Gastroesophageal sphincter (tissue), 4 donors: ENCODE results near the gene SLC25A21. TPM values are rescaled to one million over a fixed set of nuclear protein-coding genes. Genes with fewer than 3 reads are reported as not detected.
A peak's percentile ranks its signal among the peaks of the same experiment; 100 is the strongest.

Source experiments
- ATAC-seq: fragments of 150-250 bp; one replicate; pipeline ENCODE4 v1.9.1; 2016; ENCODE audit warnings: mild to moderate bottlenecking, moderate library complexity
- H3K27ac ChIP-seq, 4 donors: fragments of 200-600 bp; sonication (generic) in 3 of 4; 1 replicate in 3 of 4; 2 replicates in 1 of 4; pipeline ENCODE4 v1.5.1; 2016 to 2019
- H3K27me3 ChIP-seq: fragments of 200-600 bp; sonication (generic); one replicate; pipeline ENCODE4 v1.5.1; 2019
- H3K36me3 ChIP-seq, 2 donors: fragments of 200-600 bp; sonication (generic); one replicate each; pipeline ENCODE4 v1.5.1; 2019; ENCODE audit warnings: control low read depth in 1 of 2
- H3K4me1 ChIP-seq, 3 donors: fragments of 200-600 bp; sonication (generic); 1 replicate in 2 of 3; 2 replicates in 1 of 3; pipeline ENCODE4 v1.5.1; 2016 to 2019; ENCODE audit warnings: control low read depth in 2 of 3
- H3K4me3 ChIP-seq, 2 donors: fragments of 200-600 bp; sonication (generic); one replicate each; pipeline ENCODE4 v1.5.1; 2019; ENCODE audit warnings: mild to moderate bottlenecking in 1 of 2, moderate library complexity in 1 of 2
- H3K9me3 ChIP-seq, 3 donors: fragments of 200-600 bp; sonication (generic); one replicate each; pipeline ENCODE4 v1.5.1; 2017 to 2019; ENCODE audit warnings: control low read depth in 2 of 3
- EP300 ChIP-seq: sonication (generic); formaldehyde crosslinking; IDR thresholded peaks from one replicate; pipeline ENCODE4 v1.6.1; 2017; ENCODE audit warnings: antibody characterized with exemption, mild to moderate bottlenecking
- POLR2A ChIP-seq, 2 donors: fragments of 450-650 bp; IDR thresholded peaks; one replicate each; pipeline ENCODE4 v1.6.1; 2017; ENCODE audit warnings: antibody characterized with exemption in 2 of 2, mild to moderate bottlenecking in 2 of 2, moderate library complexity in 1 of 2
- POLR2AphosphoS5 ChIP-seq: sonication (generic); formaldehyde crosslinking; IDR thresholded peaks from one replicate; pipeline ENCODE4 v1.6.1; 2017; ENCODE audit warnings: antibody characterized with exemption
- WGBS, 2 donors: methylation state at CpG; one replicate each; pipeline ENCODE4 v1.1.5; 2018; ENCODE audit warnings: low coverage in 1 of 2; 5-methylcytosine and 5-hydroxymethylcytosine counted together
- total RNA-seq, 4 donors: library from RNA; depleted of rRNA; stranded (reverse); fragments of >200 nt; gene quantifications; one replicate each; pipeline ENCODE4 v1.1.0, GENCODE V29; 2016
- TF ChIP-seq, protein P1 (sequence below), 4 experiments: fragments of 200-600 bp in 2 of 4; fragments of 450-650 bp in 2 of 4; sonication (generic) in 1 of 4; IDR thresholded peaks; one replicate each; pipeline ENCODE4 v1.5.1; 2017 to 2019; ENCODE audit warnings: antibody characterized with exemption in 4 of 4, mild to moderate bottlenecking in 2 of 4, moderate library complexity in 2 of 4

Gene SLC25A21
- total RNA-seq, 4 donors from 2014 or later: 0.40 to 1.5 (median 1.3) TPM

DNA sequence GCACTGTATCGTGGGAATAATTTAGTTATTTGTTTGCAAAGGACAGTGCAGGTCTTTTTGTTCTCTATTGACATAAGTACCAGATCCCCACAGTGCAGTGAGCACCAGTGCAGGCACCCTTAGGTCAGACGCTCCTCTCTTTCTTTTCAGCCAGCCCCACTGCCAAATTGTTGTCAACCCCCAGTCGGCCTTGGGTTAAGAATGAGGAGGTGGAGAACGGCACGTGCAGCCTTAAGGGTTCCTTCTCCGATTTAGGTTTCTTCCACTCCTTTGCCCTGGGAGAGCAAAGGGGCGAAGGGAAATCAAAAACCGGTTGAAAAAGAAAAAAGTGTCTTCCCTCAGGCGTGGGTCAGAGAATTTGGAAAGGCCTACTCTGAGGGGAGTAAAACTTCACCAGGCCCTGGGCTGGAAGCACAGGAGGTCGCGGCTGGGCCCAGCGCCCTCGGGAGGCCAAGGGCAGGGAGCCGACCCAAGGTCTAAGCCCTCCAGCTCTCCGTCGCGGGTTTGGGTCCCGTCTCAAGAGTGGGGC is 506.5 kb downstream of the SLC25A21 start:
- no peak overlapping the region for H3K27ac ChIP-seq
- no peak for ATAC-seq
- TF ChIP-seq, protein P1, sequence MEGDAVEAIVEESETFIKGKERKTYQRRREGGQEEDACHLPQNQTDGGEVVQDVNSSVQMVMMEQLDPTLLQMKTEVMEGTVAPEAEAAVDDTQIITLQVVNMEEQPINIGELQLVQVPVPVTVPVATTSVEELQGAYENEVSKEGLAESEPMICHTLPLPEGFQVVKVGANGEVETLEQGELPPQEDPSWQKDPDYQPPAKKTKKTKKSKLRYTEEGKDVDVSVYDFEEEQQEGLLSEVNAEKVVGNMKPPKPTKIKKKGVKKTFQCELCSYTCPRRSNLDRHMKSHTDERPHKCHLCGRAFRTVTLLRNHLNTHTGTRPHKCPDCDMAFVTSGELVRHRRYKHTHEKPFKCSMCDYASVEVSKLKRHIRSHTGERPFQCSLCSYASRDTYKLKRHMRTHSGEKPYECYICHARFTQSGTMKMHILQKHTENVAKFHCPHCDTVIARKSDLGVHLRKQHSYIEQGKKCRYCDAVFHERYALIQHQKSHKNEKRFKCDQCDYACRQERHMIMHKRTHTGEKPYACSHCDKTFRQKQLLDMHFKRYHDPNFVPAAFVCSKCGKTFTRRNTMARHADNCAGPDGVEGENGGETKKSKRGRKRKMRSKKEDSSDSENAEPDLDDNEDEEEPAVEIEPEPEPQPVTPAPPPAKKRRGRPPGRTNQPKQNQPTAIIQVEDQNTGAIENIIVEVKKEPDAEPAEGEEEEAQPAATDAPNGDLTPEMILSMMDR (IDR thresholded peaks at IDR 0.05): no peak
- TF ChIP-seq POLR2AphosphoS5: no peak
- TF ChIP-seq EP300: no peak
- no peak for TF ChIP-seq POLR2A (IDR thresholded peaks at IDR 0.05)
- no peak overlapping the region for H3K4me3 ChIP-seq
- peaks cover 100% of the 10 kb centered on the region for H3K27me3 ChIP-seq
- H3K4me1 ChIP-seq: peaks cover 0 to 53% (median 20%) of the 10 kb centered on the region in 3 donors
- 71% methylated on average over 2 of the region's 18 CpGs; no CpG with 5 or more reads in 1 of the 2 donors for WGBS, 2 donors
- H3K36me3 ChIP-seq: no peaks in the 10 kb centered on the region
- H3K9me3 ChIP-seq: no peaks in the 10 kb centered on the region

DNA sequence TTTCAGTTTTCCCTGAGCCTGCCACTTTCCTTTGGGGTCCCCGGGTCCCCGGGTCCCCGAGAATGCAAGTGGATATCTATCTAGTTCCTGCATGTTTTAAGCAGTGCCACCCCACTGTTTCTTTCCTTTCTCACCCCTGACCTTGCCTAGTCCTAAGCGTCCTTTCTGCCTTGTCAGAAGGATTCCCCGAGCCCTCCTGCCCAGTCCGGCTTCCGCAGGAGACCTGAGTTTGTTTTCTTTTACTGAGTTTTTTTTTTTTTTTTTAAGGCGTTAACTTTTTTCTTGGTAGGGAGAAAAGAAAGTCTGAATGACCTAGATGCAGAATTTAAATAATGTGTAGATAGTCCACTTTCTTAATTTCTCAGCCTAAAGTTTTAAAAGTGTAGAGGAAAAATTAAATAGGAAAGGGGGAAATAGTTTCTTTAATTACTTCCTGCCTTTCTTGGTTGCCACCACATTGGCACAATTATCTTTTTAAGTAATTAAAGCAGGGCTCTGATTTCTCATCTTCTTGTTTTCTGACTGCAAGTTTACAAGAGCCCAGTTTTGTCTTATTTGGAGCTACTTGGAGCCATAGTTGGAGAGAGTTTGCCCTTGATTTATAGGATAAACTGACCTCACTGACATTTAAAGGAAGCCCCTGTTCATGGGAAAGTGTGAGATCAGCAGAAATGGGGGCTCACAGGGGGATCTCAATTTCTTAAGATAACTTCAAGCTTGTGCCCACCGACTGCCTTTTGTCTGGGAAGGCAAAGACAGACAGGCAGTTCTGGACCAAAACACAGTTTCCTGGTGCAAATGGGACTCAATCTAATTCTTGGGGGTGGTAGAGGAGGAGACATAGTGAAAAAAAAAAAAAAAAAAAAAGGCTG is 507.8 kb downstream of the SLC25A21 start:
- no peaks in the 10 kb centered on the region for H3K9me3 ChIP-seq
- peaks cover 100% of the 10 kb centered on the region for H3K27me3 ChIP-seq
- peaks cover 0 to 53% (median 20%) of the 10 kb centered on the region in 3 donors for H3K4me1 ChIP-seq
- peak overlapping the region in 1 of 2 donors; percentile 48 for H3K4me3 ChIP-seq
- H3K27ac ChIP-seq: no peak overlapping the region
- no peaks in the 10 kb centered on the region for H3K36me3 ChIP-seq
- no peak for ATAC-seq
- WGBS, 2 donors: 13 to 18% methylated on average over 8 of the region's 9 CpGs
- TF ChIP-seq POLR2A (IDR thresholded peaks at IDR 0.05): no peak

DNA sequence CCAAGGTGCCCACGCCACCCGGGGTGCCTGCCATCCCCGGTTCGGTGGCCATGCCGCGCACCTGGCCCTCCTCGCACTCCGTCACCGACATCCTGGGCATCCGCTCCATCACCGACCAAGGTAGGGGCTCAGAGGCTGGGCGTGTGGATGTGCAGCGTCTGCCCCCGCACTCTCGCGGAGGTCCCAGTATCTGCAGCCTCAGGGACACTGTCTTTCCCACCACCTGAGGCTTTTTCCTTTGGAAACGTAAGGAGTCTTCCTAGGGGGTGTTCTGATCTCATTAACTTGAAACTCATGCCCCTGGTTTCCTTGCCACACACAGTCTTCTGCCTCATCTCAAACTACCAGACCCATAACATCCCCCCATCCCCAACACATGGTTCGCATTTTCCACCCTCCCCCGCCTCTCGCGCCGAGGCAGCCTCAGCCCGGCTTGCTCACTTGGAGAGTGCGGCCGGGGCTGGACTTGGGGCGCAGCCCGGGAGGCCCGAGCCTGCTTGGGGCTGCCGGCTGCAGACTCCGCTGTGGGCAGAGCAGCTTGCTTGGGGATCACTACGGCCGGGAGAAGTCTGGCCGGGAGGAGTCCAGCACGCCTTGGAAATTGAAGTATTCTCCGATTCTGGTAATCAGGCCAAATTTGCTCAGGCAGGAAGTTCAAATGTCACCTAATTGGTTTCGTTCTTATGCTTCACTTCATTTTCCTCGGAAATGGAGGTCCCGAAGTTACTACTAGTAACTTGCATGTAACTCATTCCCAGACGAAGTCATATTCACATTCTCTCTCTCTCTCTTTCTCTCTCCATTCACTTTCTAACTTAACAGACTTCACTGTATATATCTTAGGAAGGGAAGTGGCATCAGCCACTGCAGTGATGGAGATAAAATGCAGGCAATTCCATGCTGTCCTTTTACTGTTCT is 508.7 kb downstream of the SLC25A21 start:
- Histone ChIP-seq H3K27ac (no peak overlapping the region), H3K4me1 (peaks cover 0 to 62% (median 23%) of the 10 kb centered on the region in 3 donors), H3K9me3 (no peaks in the 10 kb centered on the region), H3K27me3 (peaks cover 100% of the 10 kb centered on the region), H3K4me3 (peak overlapping the region in 1 of 2 donors; percentile 48), H3K36me3 (no peaks in the 10 kb centered on the region)
- ATAC-seq: no peak
- TF ChIP-seq, protein P1 (IDR thresholded peaks at IDR 0.05): no peak
- TF ChIP-seq EP300: no peak
- TF ChIP-seq POLR2A (IDR thresholded peaks at IDR 0.05): no peak
- TF ChIP-seq POLR2AphosphoS5: no peak
- WGBS, 2 donors: 2 to 5% methylated on average over 8 to 10 of the region's 39 CpGs

DNA sequence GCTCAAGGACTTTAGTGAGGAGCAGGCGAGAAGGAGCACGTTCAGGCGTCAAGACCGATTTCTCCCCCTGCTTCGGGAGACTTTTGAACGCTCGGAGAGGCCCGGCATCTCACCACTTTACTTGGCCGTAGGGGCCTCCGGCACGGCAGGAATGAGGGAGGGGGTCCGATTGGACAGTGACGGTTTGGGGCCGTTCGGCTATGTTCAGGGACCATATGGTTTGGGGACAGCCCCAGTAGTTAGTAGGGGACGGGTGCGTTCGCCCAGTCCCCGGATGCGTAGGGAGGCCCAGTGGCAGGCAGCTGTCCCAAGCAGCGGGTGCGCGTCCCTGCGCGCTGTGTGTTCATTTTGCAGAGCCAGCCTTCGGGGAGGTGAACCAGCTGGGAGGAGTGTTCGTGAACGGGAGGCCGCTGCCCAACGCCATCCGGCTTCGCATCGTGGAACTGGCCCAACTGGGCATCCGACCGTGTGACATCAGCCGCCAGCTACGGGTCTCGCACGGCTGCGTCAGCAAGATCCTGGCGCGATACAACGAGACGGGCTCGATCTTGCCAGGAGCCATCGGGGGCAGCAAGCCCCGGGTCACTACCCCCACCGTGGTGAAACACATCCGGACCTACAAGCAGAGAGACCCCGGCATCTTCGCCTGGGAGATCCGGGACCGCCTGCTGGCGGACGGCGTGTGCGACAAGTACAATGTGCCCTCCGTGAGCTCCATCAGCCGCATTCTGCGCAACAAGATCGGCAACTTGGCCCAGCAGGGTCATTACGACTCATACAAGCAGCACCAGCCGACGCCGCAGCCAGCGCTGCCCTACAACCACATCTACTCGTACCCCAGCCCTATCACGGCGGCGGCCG is 509.6 kb downstream of the SLC25A21 start:
- TF ChIP-seq POLR2A (IDR thresholded peaks at IDR 0.05) (no peak), POLR2AphosphoS5 (no peak), EP300 (no peak)
- TF ChIP-seq, protein P1 (IDR thresholded peaks at IDR 0.05): no peak
- no peak for ATAC-seq
- Histone ChIP-seq H3K27ac (peak overlapping the region in 2 of 4 donors; percentile 3 to 8), H3K4me3 (peak overlapping the region in 1 of 2 donors; percentile 48), H3K36me3 (no peaks in the 10 kb centered on the region), H3K27me3 (peaks cover 100% of the 10 kb centered on the region), H3K9me3 (no peaks in the 10 kb centered on the region), H3K4me1 (peaks cover 0 to 70% (median 29%) of the 10 kb centered on the region in 3 donors)
- WGBS, 2 donors: 0% methylated on average over 1 to 2 of the region's 71 CpGs
